Skeletal muscle cell (primary cell): ENCODE measurements around the gene SDC3.

ENCODE experiments used
- DNase-seq: peaks from one replicate; pipeline ENCODE4 v3.0.0-alpha.2; 2010; ENCODE audit warnings: low read depth
- H3K4me3 ChIP-seq: 2 replicates; pipeline ENCODE4 v1.5.1; 2011; ENCODE audit warnings: low read depth, mild to moderate bottlenecking, control low read depth, low read length, moderate library complexity

Gene SDC3

DNA sequence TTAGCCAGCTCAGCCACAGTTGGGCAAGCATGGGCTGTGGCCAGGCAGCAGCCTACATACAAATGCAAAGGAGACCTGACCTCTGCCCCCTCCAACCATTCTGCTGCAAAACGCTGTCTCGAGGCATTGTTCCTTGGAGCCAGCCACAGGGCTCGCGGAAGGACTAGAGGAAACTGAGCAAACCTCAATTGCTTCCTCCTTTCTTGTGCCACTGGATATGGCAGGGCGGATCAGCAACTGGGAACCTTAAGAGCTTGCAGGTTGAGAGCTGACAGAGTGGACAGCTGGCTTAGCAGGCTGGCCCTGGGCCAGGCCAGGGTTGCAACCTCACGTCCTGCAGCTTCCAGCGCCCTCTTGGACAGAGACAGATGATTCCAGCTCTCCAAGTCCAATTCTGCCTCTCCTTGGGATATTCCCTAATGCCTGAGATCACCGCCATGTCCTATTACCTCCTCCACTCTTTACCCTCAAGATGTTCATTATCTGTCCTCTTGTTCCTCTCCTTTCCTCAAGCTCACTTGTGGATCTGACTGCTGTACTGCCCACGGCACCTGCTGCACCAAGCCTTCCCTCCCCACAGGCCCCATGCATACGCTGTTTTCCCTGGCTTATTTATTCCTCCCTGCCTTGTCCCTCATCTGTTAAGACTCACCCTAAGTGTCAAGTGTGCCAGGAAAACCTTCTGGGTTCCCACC lies 67.5 kb downstream of the SDC3 start:
- no peak overlapping the region for H3K4me3 ChIP-seq
- DNase-seq, result no peak

- DNase-seq, result no peak
- no peak overlapping the region for H3K4me3 ChIP-seq
These were observed 68.7 kb downstream of the SDC3 start for GRCh38 chr1:30839827-30840359.

- no peak overlapping the region for H3K4me3 ChIP-seq
- DNase-seq, result no peak
These were observed 69.6 kb downstream of the SDC3 start for GRCh38 chr1:30838996-30839395.

GRCh38 chr1:30837653-30838052 lies 70.9 kb downstream of the SDC3 start:
- no peak for DNase-seq
- no peak overlapping the region for H3K4me3 ChIP-seq

DNA sequence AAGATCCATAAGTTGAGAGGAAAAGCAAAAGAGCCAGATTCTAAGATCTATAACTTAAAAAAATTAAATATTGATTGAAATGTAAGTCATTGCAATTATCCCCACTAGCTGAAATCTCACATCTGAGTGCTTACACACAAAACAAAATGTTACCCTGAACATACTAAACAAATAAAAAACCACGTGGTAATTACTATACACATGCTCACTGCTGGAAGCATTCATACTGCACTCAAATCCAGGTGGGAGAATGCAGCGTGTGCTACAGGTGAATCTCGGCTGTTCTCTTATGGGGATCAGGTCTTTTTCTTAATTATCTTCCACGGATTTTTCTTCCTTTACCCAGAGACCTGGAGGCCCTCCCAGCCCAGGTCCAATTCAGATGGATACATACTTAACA lies 74.3 kb downstream of the SDC3 start:
- DNase-seq, result no peak

GRCh38 chr1:30830537-30830936 lies 78.0 kb downstream of the SDC3 start:
- no peak for DNase-seq
- H3K4me3 ChIP-seq, result no peak overlapping the region

More for the DNA sequence above, 74.3 kb downstream of the SDC3 start:
- no peak overlapping the region for H3K4me3 ChIP-seq

DNA sequence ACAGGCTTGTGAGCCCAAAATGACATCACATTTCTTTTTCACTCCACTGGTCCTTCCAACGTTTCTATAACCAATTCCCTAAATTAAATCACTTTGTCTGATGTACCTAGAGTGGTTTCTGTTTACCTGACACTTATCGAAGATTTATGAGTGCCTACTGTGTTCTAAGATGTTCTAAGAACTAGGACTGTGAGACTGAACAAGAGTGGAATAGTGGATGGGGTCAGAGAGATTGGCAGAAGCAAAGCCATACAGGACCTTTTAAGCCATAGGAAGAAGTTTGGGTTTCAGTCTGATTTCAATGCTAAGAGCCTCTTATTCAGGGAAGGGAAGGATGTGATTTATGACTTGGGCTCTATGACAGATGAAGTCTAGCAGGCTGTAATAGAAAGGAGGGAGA lies 78.7 kb downstream of the SDC3 start:
- H3K4me3 ChIP-seq, result no peak overlapping the region
- DNase-seq, result no peak

DNA sequence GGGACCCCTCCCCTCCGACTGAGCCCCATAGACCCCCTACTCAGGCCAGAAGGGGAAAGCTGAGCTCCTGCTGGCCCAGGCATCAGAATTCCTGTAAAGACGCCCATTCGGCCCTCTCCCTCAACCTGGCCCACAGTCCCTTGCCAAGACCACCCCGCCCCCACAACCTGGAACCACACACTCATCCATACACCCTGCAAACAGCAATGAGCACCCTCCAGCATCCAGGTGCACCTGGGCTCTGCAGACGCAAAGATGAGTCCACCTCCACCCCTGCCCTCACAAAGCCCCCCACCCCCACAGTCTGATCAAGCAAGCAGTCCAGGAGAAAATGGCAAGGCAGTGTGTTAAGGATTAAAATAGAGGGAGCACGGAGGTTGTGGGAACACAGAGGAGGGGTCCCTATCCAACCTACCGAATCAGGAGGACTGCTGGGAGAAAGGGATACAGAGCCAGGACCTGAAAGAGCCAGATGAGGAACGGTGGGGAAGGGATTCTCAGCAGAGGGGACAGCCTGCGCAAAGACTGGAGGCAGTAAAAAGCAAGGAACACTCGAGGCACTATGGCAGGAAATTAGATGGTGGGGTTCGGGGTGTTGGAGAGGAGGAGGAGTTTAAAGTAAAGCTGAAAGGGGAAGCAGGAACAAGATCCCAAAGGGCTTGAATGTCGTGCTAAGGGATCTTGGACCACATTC lies 83.7 kb downstream of the SDC3 start:
- peak overlapping the region; percentile 37 for H3K4me3 ChIP-seq
- no peak for DNase-seq

GRCh38 chr1:30823969-30824735 lies 84.4 kb downstream of the SDC3 start:
- peak; percentile 99 for DNase-seq
- H3K4me3 ChIP-seq, result peak overlapping the region; percentile 51

DNA sequence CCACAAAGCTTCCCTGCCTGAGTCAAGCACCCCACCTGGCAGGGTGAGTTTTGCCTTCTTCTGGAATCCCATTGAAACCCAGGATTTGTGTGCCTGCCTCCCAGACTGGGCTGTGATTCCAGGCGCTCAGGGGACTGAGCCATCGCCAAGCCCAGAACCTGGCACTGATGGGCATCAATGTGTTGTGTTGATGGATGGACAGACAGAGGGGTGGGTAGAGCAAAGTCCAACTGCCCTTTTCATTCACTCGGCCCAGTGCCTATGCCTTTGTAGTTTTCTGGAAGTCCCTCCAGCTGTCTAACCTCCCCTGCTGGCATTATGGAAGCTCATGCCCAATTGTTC lies 85.0 kb downstream of the SDC3 start:
- DNase-seq, result no peak
- peak overlapping the region; percentile 51 for H3K4me3 ChIP-seq

GRCh38 chr1:30822966-30823581 lies 85.5 kb downstream of the SDC3 start:
- DNase-seq, result no peak
- no peak overlapping the region for H3K4me3 ChIP-seq

- DNase-seq, result no peak
- no peak overlapping the region for H3K4me3 ChIP-seq
These were observed 86.6 kb downstream of the SDC3 start for GRCh38 chr1:30822006-30822405.

- no peak for DNase-seq
These were observed 88.3 kb downstream of the SDC3 start for GRCh38 chr1:30820299-30820698.

More at GRCh38 chr1:30820299-30820698, 88.3 kb downstream of the SDC3 start:
- H3K4me3 ChIP-seq, result no peak overlapping the region
